Measurements from ENCODE around the gene PASK. TPM values are rescaled to one million over a fixed set of nuclear protein-coding genes. Genes with fewer than 3 reads are reported as not detected.

Gene PASK
- polyA plus RNA-seq, 1 donor from 2014 or later, result 26.0 TPM

DNA sequence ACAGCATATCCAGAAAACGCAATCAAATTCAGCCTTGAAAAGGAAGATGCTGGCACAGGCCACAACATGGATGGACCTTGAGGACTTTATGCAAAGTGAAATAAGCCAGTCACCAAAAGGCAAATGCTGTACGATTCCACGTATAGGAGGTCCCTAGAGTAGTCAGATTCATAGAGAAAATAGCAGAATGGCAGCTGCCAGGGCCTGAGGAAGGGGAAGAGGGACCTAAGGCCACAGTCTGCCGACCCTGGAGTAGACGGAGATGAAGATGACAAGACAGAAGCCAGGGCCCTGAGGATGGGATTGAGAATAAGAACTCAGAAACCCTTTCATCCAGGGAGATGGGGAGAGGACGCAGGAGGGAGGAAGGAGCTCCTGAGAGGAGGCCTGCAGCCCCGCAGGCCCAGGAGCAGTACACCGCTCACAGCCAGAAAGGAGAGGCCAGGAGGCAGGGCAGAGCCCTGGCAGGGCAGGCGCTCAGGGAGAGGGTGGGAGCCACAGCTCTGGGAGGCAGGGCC lies 39.1 kb downstream of the PASK start:
- H4K20me1 ChIP-seq (ENCODE audit: insufficient read depth), result no peaks in the 10 kb centered on the region
- no peak overlapping the region for H3K4me2 ChIP-seq (ENCODE audit: low read length)
- H3F3A ChIP-seq (ENCODE audit: insufficient read depth, low read length, poor library complexity, severe bottlenecking), result no peaks in the 10 kb centered on the region
- H3K9me2 ChIP-seq (ENCODE audit: insufficient read depth, low read length), result no peaks in the 10 kb centered on the region
- TF ChIP-seq TAF1 (IDR thresholded peaks at IDR 0.05; ENCODE audit: low read depth), result no peak
- no peak for TF ChIP-seq MXI1 (conservative IDR thresholded peaks at IDR 0.05; ENCODE audit: poor library complexity, severe bottlenecking)
- no peak for TF ChIP-seq CTCF (IDR thresholded peaks at IDR 0.05; ENCODE audit: poor library complexity, severe bottlenecking)
- no peak for TF ChIP-seq POLR2AphosphoS5 (IDR thresholded peaks at IDR 0.05)
- TF ChIP-seq EZH2 (IDR thresholded peaks at IDR 0.05; ENCODE audit: borderline replicate concordance, insufficient read depth, low read length, poor library complexity, severe bottlenecking), result no peak
- TF ChIP-seq RAD21 (conservative IDR thresholded peaks at IDR 0.05), result no peak
- no peak for TF ChIP-seq SMC3 (conservative IDR thresholded peaks at IDR 0.05; ENCODE audit: poor library complexity)
- no peak for TF ChIP-seq REST (IDR thresholded peaks at IDR 0.05; ENCODE audit: borderline replicate concordance)
- no peak for TF ChIP-seq EP300 (conservative IDR thresholded peaks at IDR 0.05; ENCODE audit: poor library complexity, severe bottlenecking)
- no peak overlapping the region for H2AFZ ChIP-seq (ENCODE audit: low read depth, low read length)
- H3K9ac ChIP-seq (ENCODE audit: low read length), result no peak overlapping the region
- no peaks in the 10 kb centered on the region for H3K79me2 ChIP-seq (replicated peaks; ENCODE audit: insufficient read depth, low read length)
- no peaks in the 10 kb centered on the region for H3K36me3 ChIP-seq (ENCODE audit: insufficient read depth, low read length)
- no peak overlapping the region for H3K4me3 ChIP-seq (ENCODE audit: low read length)
- no peaks in the 10 kb centered on the region for H3K27me3 ChIP-seq (ENCODE audit: insufficient read depth, low read depth, low read length)
- no peaks in the 10 kb centered on the region for H3K9me3 ChIP-seq (ENCODE audit: low read length)
- no peak overlapping the region for H3K27ac ChIP-seq (ENCODE audit: low read length)

DNA sequence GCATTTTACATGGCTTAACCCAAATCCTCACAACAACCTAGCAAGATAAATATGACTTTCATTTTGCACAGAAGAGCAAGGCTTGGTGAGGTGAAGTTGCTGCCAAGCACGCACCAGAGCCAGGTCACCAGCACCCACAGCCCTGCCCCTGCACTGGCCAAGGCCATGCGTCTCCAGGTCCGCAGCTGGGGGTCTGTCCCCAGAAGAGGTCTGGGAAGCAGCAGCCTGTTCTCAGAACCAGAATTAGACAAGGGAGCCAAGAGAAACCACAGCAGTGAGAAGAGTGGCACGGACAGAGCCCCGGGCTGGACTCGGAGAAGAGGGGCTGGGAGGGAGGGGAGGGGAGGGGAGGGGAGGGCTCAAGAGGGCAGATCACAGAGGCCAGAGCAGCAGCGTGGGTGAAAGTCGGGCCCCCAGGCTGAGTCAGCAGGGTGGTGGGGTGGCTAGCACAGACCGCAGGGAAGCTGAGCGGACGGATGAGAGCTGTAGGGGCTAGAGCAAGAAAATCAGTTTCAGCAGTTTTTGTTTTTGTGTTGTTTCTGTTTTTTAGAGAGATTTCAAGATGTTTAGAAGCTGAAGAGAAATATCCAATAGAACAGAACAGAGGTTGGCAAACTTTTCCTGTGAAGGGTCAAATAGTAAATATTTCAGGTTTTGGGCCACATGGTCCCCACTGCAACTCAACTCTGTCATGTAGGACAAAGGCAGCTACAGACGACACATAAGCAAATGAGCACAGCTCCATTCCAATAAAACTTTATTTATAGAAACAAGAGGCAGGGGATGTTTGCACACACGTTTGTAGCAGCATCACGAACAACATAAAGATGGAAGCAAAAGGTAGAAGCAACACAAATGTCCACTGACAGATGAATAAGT lies 39.8 kb downstream of the PASK start:
- TF ChIP-seq RAD21 (conservative IDR thresholded peaks at IDR 0.05) (no peak), SMC3 (conservative IDR thresholded peaks at IDR 0.05; ENCODE audit: poor library complexity) (no peak), TAF1 (IDR thresholded peaks at IDR 0.05; ENCODE audit: low read depth) (no peak), EP300 (conservative IDR thresholded peaks at IDR 0.05; ENCODE audit: poor library complexity, severe bottlenecking) (no peak), MXI1 (conservative IDR thresholded peaks at IDR 0.05; ENCODE audit: poor library complexity, severe bottlenecking) (no peak), POLR2AphosphoS5 (IDR thresholded peaks at IDR 0.05) (no peak), CTCF (IDR thresholded peaks at IDR 0.05; ENCODE audit: poor library complexity, severe bottlenecking) (no peak)
- no peaks in the 10 kb centered on the region for H4K20me1 ChIP-seq (ENCODE audit: insufficient read depth)
- no peak overlapping the region for H3K4me3 ChIP-seq (ENCODE audit: low read length)
- H3K27me3 ChIP-seq (ENCODE audit: insufficient read depth, low read depth, low read length), result no peaks in the 10 kb centered on the region
- H3K9me3 ChIP-seq (ENCODE audit: low read length), result no peaks in the 10 kb centered on the region
- no peak overlapping the region for H3K4me2 ChIP-seq (ENCODE audit: low read length)
- no peaks in the 10 kb centered on the region for H3K9me2 ChIP-seq (ENCODE audit: insufficient read depth, low read length)
- H3K9ac ChIP-seq (ENCODE audit: low read length), result no peak overlapping the region
- no peak overlapping the region for H3K27ac ChIP-seq (ENCODE audit: low read length)
- no peaks in the 10 kb centered on the region for H3K79me2 ChIP-seq (replicated peaks; ENCODE audit: insufficient read depth, low read length)
- H2AFZ ChIP-seq (ENCODE audit: low read depth, low read length), result no peak overlapping the region
- no peaks in the 10 kb centered on the region for H3F3A ChIP-seq (ENCODE audit: insufficient read depth, low read length, poor library complexity, severe bottlenecking)
- no peaks in the 10 kb centered on the region for H3K36me3 ChIP-seq (ENCODE audit: insufficient read depth, low read length)
